Measurements from ENCODE around the gene POLR2L.

DNA sequence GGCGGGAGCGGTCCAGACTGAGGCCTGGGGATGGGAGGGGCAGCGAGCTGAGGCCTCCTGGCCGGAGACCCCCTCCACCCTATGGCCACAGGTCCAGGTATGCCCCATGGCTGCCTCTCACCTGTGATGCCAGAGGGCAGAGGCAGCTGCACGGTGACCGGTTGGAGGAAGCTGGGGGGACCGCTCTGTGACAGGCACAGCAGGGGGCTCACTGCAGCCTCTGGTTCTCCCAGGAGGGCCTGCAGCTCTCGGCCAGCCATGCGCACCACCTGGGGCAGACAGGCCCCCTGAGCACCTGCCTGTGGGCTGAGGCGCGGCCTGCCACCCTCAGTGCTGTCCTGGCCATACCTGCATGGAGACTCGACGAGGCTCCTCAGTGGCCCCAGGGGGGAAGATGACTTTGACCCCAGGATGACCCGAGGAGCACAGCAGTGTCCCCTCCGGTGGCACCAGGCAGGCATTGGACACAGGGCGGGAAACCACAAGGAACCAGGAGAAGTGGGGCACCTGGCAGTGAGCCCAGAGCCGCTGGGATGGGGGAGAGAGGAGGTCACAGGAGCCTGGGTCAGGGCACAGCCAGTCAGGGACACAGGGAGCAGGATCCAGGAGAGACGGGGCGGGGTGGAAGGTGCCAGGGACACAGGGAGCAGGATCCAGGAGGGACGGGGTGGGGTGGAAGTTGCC, 41.1 kb downstream of the POLR2L start:
- TF ChIP-seq, protein P1, sequence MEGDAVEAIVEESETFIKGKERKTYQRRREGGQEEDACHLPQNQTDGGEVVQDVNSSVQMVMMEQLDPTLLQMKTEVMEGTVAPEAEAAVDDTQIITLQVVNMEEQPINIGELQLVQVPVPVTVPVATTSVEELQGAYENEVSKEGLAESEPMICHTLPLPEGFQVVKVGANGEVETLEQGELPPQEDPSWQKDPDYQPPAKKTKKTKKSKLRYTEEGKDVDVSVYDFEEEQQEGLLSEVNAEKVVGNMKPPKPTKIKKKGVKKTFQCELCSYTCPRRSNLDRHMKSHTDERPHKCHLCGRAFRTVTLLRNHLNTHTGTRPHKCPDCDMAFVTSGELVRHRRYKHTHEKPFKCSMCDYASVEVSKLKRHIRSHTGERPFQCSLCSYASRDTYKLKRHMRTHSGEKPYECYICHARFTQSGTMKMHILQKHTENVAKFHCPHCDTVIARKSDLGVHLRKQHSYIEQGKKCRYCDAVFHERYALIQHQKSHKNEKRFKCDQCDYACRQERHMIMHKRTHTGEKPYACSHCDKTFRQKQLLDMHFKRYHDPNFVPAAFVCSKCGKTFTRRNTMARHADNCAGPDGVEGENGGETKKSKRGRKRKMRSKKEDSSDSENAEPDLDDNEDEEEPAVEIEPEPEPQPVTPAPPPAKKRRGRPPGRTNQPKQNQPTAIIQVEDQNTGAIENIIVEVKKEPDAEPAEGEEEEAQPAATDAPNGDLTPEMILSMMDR (IDR thresholded peaks at IDR 0.05): no peak
- TF ChIP-seq POLR2AphosphoS5 (IDR thresholded peaks at IDR 0.05) (no peak), POLR2A (IDR thresholded peaks at IDR 0.05) (no peak)
